ENCODE results near the gene SLC5A6. TPM values are rescaled to one million over a fixed set of nuclear protein-coding genes. Genes with fewer than 3 reads are reported as not detected.

SLC5A6 gene
- 10 to 100 TPM; 20.6 to 30.5 TPM for total RNA-seq
- long read RNA-seq, transcript SLC5A6-201 (17 exons, 3,231 nt): major isoform, 11 of 46 reads
- long read RNA-seq, partial matches to known transcripts: 10 of 46 reads
- long read RNA-seq, other reads (novel, unspliced or antisense): 25 of 46 reads

- intact Hi-C loops (cut with DNase I, micrococcal nuclease): no loop called here
- ATAC-seq (peak; percentile 90), DNase-seq (peak; percentile 84 to 91)
Measured at GRCh38 chr2:27211943-27212625, at the start of gene SLC5A6, which contains the start of gene ATRAID. Gene SLC5A6, minus strand, starts transcription at chr2:27212268. Its CDS starts 4,618 bp downstream, at chr2:27207650. Gene ATRAID, plus strand, starts transcription at chr2:27212041. Its CDS starts 328 bp downstream, at chr2:27212369.

GRCh38 chr2:27261241-27261925, 49.3 kb upstream of the SLC5A6 start:
- intact Hi-C loops (cut with DNase I, micrococcal nuclease): no loop called here
- DNase-seq: no peak
- ATAC-seq: no peak

GRCh38 chr2:27258051-27258450, 46.0 kb upstream of the SLC5A6 start:
- DNase-seq: no peak
- intact Hi-C loops (cut with DNase I, micrococcal nuclease): no loop called here
- no peak for ATAC-seq

- ATAC-seq (no peak), DNase-seq (no peak)
- intact Hi-C loops (cut with DNase I, micrococcal nuclease): no loop called here
Measured at GRCh38 chr2:27256855-27257454, 44.9 kb upstream of the SLC5A6 start.

GRCh38 chr2:27255660-27256059, 43.6 kb upstream of the SLC5A6 start:
- intact Hi-C loops (cut with DNase I, micrococcal nuclease): no loop called here
- no peak for ATAC-seq
- DNase-seq: no peak

GRCh38 chr2:27255187-27255586, 43.1 kb upstream of the SLC5A6 start:
- intact Hi-C loops (cut with DNase I, micrococcal nuclease): no loop called here
- ATAC-seq: no peak
- no peak for DNase-seq

GRCh38 chr2:27251766-27252165, 39.7 kb upstream of the SLC5A6 start:
- ATAC-seq (no peak), DNase-seq (no peak)
- intact Hi-C loops (cut with DNase I, micrococcal nuclease): no loop called here

GRCh38 chr2:27250652-27251379, 38.7 kb upstream of the SLC5A6 start:
- DNase-seq (no peak), ATAC-seq (no peak)
- intact Hi-C loops (cut with DNase I, micrococcal nuclease): no loop called here

GRCh38 chr2:27249891-27250651, 38.0 kb upstream of the SLC5A6 start:
- ATAC-seq (peak; percentile 86), DNase-seq (peak in 1 of 2 donors; percentile 49)
- intact Hi-C loops (cut with DNase I, micrococcal nuclease): no loop called here

GRCh38 chr2:27249159-27249890, 37.3 kb upstream of the SLC5A6 start:
- intact Hi-C loops (cut with DNase I, micrococcal nuclease): no loop called here
- DNase-seq (no peak), ATAC-seq (no peak)

GRCh38 chr2:27247893-27248292, 35.8 kb upstream of the SLC5A6 start:
- ATAC-seq (no peak), DNase-seq (no peak)
- intact Hi-C loops (cut with DNase I, micrococcal nuclease): no loop called here

GRCh38 chr2:27245626-27246025, 33.6 kb upstream of the SLC5A6 start:
- DNase-seq (no peak), ATAC-seq (no peak)
- intact Hi-C loops (cut with DNase I, micrococcal nuclease): no loop called here

- intact Hi-C loops (cut with DNase I, micrococcal nuclease): no loop called here
- ATAC-seq (no peak), DNase-seq (no peak)
Measured at GRCh38 chr2:27245116-27245515, 33.0 kb upstream of the SLC5A6 start.

- ATAC-seq (no peak), DNase-seq (no peak)
Measured at GRCh38 chr2:27243391-27244130, 31.5 kb upstream of the SLC5A6 start.

GRCh38 chr2:27242614-27242951, 30.5 kb upstream of the SLC5A6 start:
- ATAC-seq: no peak
- intact Hi-C loops (cut with DNase I, micrococcal nuclease): no loop called here
- no peak for DNase-seq

More at GRCh38 chr2:27243391-27244130, 31.5 kb upstream of the SLC5A6 start:
- intact Hi-C loops (cut with DNase I, micrococcal nuclease): no loop called here

GRCh38 chr2:27241761-27242613, 29.9 kb upstream of the SLC5A6 start:
- no peak for DNase-seq
- no peak for ATAC-seq
- intact Hi-C loops (cut with DNase I, micrococcal nuclease): no loop called here

Measured in left colon (tissue), 2 donors.